Retinal pigment epithelial cell (primary cell): ENCODE data around the gene LZTR1.
"Not testable (repeated sequence)": the region's sequence is repeated elsewhere in the genome, so short reads cannot be mapped to it uniquely, and the experiment has no call there.

ENCODE experiments used
- DNase-seq: peaks from one replicate; pipeline ENCODE4 v3.0.0-alpha.2; 2010; ENCODE audit warnings: low read depth
- H3K4me3 ChIP-seq: 2 replicates; pipeline ENCODE4 v1.5.1; 2011; ENCODE audit warnings: mild to moderate bottlenecking, low read length, control low read depth, moderate library complexity
- TF ChIP-seq, protein P1 (sequence below): conservative IDR thresholded peaks from 2 replicates; pipeline ENCODE4 v1.5.1; 2011; ENCODE audit warnings: low read depth, low read length, control low read depth, inconsistent platforms

The LZTR1 gene

GRCh38 chr22:21000987-21001600 is 19.0 kb downstream of the LZTR1 start:
- H3K4me3 ChIP-seq = peak overlapping the region; percentile 79
- DNase-seq = no peak
- TF ChIP-seq, protein P1, sequence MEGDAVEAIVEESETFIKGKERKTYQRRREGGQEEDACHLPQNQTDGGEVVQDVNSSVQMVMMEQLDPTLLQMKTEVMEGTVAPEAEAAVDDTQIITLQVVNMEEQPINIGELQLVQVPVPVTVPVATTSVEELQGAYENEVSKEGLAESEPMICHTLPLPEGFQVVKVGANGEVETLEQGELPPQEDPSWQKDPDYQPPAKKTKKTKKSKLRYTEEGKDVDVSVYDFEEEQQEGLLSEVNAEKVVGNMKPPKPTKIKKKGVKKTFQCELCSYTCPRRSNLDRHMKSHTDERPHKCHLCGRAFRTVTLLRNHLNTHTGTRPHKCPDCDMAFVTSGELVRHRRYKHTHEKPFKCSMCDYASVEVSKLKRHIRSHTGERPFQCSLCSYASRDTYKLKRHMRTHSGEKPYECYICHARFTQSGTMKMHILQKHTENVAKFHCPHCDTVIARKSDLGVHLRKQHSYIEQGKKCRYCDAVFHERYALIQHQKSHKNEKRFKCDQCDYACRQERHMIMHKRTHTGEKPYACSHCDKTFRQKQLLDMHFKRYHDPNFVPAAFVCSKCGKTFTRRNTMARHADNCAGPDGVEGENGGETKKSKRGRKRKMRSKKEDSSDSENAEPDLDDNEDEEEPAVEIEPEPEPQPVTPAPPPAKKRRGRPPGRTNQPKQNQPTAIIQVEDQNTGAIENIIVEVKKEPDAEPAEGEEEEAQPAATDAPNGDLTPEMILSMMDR = no peak

DNA sequence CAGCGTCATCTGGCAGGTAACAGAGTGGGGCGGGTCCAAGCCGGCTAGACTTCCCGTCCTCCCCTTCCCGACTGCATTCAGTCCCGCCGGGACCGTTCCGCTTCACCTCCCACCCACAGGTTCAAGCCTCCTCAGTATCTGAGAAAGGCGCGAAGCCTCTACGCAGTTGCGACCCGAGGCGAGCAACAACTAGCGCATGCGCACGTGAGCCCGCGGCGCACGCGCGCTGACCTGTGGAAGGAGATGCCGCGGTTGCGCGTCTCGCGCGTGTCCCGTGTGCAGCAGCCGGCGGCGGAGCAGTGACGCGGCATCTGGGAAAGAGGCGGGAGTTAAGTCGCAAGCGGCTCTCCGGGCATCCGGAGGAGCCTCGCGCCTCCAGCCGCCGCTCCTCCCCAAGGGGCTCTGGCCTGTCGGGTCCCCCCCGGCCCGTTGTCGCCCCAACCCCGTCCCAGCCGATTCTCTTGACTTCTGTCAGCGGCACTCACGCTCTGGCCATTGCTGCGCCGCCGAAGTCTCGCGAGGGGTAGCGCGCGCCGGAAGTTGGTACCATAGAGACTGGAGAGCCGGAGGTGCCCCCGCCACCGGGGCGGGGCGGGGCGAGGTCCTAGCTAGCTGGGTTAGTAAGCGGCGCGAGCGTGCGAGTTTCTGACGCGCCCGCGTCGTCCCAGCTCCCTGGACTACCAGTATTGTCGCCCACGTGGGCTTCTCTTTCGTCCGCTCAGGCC is 19.7 kb downstream of the LZTR1 start, which contains the start of gene THAP7:
THAP7 (minus strand) TSS at position 518 of the 725 bp plus-strand sequence; CDS start at position 311, 207 bp downstream.
- TF ChIP-seq, protein P1 = no peak
- DNase-seq = peak; percentile 69
- peak within 1 kb of the TSS; percentile 79 for H3K4me3 ChIP-seq

- no peak overlapping the region for H3K4me3 ChIP-seq
- no peak for DNase-seq
- TF ChIP-seq, protein P1 = no peak
Measured at GRCh38 chr22:21003782-21004181, 21.7 kb downstream of the LZTR1 start.

DNA sequence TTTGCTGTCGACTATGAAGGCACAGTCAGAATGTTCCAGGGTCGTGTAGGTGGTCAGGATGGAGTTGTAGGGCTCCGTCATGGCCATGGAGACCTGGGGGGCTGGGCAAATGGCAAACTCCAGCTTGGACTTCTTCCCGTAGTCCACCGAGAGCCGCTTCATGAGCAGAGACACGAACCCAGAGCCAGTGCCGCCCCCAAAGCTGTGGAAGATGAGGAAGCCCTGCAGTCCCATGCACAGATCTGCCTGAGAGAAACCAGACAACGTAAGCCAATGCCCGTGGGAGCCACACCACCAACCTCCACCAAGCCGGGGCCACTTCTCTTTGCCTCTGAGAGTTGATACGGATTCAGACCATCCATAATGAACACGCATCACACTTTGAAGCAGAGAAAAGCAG is 27.1 kb downstream of the LZTR1 start:
- DNase-seq, H3K4me3 ChIP-seq: not testable (repeated sequence)

- peak; percentile 38 for DNase-seq
- TF ChIP-seq, protein P1 = no peak
- H3K4me3 ChIP-seq = no peak overlapping the region
Measured at GRCh38 chr22:21009638-21010425, 27.7 kb downstream of the LZTR1 start.

DNA sequence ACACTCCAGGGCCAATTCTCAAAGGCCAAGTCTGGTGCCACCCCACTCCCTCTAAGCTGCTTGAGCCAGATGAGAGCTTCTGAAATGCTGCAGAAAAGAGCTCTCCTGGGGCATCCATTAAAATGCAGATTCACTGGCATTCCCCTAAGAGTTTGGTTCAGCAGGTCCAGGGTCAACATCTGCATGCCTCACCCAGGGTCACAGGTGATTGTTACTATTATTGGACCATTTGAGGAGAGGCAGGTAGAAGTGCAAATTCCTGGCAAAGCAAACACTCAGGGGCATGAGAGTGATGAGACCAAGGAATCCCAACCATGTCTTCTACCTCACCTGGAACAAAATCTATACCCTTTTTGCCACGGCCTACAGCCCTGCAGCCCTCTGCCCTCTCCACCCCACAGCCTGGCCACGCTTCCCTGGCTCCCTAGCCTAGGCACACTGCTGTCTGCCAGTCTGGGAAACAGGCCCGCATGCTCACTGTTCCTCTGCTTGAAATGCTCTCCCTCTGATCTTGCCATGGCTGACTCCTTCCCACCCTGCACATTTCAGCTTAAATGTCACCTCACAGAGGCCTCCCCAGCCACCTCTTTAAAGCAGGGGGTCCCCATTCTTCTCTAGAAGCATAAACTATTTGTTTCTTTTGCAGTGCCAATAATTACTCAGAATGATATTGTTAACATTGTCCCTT is 28.5 kb downstream of the LZTR1 start:
- no peak for DNase-seq
- no peak overlapping the region for H3K4me3 ChIP-seq
- TF ChIP-seq, protein P1 = no peak
